GM18507 (cell line): ENCODE results near the gene GALNS.
"Not testable (repeated sequence)": the region's sequence is repeated elsewhere in the genome, so short reads cannot be mapped to it uniquely, and the experiment has no call there.

Experiments
- DNase-seq: peaks from one replicate; pipeline ENCODE4 v3.0.0; 2011; ENCODE audit warnings: low read depth; ENCODE audit not compliant: insufficient read length; ENCODE audit errors: extremely low spot score
- FAIRE-seq: peaks from 2 replicates; lab custom pipeline; 2011; peaks lifted over from hg19 to GRCh38; lab: Jason Lieb, UNC

The GALNS gene

GRCh38 chr16:88856828-88857727 is at the start of gene GALNS, which contains the start of gene TRAPPC2L:
GALNS (minus strand) TSS chr16:88856947; CDS start chr16:88856877, 70 bp downstream.
TRAPPC2L (plus strand) TSS chr16:88857127; CDS start chr16:88857151, 24 bp downstream.
- DNase-seq = peak; percentile 100
- peak; percentile 97 for FAIRE-seq

- FAIRE-seq (no peak), DNase-seq (no peak)
Measured at GRCh38 chr16:88906020-88906419, 49.3 kb upstream of the GALNS start.

- DNase-seq = peak; percentile 58
Measured at GRCh38 chr16:88905563-88905962, 48.8 kb upstream of the GALNS start.

GRCh38 chr16:88904676-88905365 is 48.1 kb upstream of the GALNS start:
- DNase-seq (no peak), FAIRE-seq (no peak)

More at GRCh38 chr16:88905563-88905962, 48.8 kb upstream of the GALNS start:
- FAIRE-seq = no peak

- DNase-seq (no peak), FAIRE-seq (no peak)
Measured at GRCh38 chr16:88903267-88903666, 46.5 kb upstream of the GALNS start.

GRCh38 chr16:88902744-88903143 is 46.0 kb upstream of the GALNS start:
- FAIRE-seq (no peak), DNase-seq (no peak)

- FAIRE-seq (no peak), DNase-seq (no peak)
Measured at GRCh38 chr16:88901718-88902337, 45.1 kb upstream of the GALNS start.

- DNase-seq (no peak), FAIRE-seq (no peak)
Measured at GRCh38 chr16:88900662-88901052, 43.9 kb upstream of the GALNS start.

- no peak for DNase-seq
- no peak for FAIRE-seq
Measured at GRCh38 chr16:88899901-88900661, 43.3 kb upstream of the GALNS start.

GRCh38 chr16:88897696-88898425 is 41.1 kb upstream of the GALNS start:
- DNase-seq = no peak
- FAIRE-seq = no peak

- FAIRE-seq (no peak), DNase-seq (no peak)
Measured at GRCh38 chr16:88896238-88897070, 39.7 kb upstream of the GALNS start.

GRCh38 chr16:88895335-88895734 is 38.6 kb upstream of the GALNS start:
- DNase-seq (no peak), FAIRE-seq (no peak)

GRCh38 chr16:88894681-88895300 is 38.0 kb upstream of the GALNS start:
- FAIRE-seq (no peak), DNase-seq (no peak)

GRCh38 chr16:88894266-88894665 is 37.5 kb upstream of the GALNS start:
- FAIRE-seq, DNase-seq: not testable (repeated sequence)

- FAIRE-seq (no peak), DNase-seq (no peak)
Measured at GRCh38 chr16:88893127-88893968, 36.6 kb upstream of the GALNS start.

GRCh38 chr16:88892065-88892464 is 35.3 kb upstream of the GALNS start:
- FAIRE-seq (no peak), DNase-seq (no peak)

GRCh38 chr16:88891083-88891482 is 34.3 kb upstream of the GALNS start:
- no peak for DNase-seq
- FAIRE-seq = no peak
